HG03520 (cell line): ENCODE results near the gene NDUFS3.

Experiments used
- ATAC-seq: cut with Tn5 transposase; IDR thresholded peaks from one replicate; pipeline ENCODE4 v1.9.1; 2021; ENCODE audit warnings: mild to moderate bottlenecking, moderate library complexity; ENCODE audit not compliant: unreplicated experiment

NDUFS3 gene

GRCh38 chr11:47628026-47628425, 49.2 kb downstream of the NDUFS3 start:
- ATAC-seq, result no peak

GRCh38 chr11:47631473-47631872, 52.6 kb downstream of the NDUFS3 start:
- no peak for ATAC-seq
